ACHN (cell line): ENCODE data around the gene LRP8.

ENCODE experiments used
- DNase-seq: peaks from one replicate; pipeline ENCODE4 v3.0.0-alpha.2; 2015
- in situ Hi-C: cut with HindIII; loops from 2 replicates; pipeline ENCODE4 v1.10.0; 2017; ENCODE audit warnings: low sequenced_read_pairs, low pct_ligation_motif_present, low pct_unique_long_range_greater_than_20kb

The LRP8 gene

DNA sequence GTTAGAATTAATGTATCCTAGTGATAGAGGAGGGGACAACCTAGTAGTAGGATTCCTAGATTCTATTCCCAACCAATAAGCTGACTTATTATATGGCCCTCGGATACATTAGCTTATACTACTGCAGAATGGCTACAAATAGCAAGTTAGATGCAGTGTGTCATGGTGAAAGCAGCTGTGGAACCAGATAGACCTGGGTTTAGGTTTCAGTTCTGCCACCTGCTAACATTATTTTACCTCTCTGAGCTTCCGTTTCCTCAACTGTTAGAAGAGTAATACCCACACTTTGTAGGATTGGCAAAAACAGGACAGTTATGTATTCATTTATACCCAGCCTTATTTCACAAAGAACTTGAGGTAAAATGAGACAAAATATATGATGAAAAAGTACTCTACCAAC is 67.9 kb downstream of the LRP8 start:
- in situ Hi-C loops, result no loop called here

GRCh38 chr1:53258216-53258615 is 69.7 kb downstream of the LRP8 start:
- in situ Hi-C loops, result no loop called here
- no peak for DNase-seq

More for the DNA sequence above, 67.9 kb downstream of the LRP8 start:
- no peak for DNase-seq

- in situ Hi-C loops, result no loop called here
Observed at GRCh38 chr1:53257454-53258081, 70.3 kb downstream of the LRP8 start.

GRCh38 chr1:53256511-53257453 is 71.1 kb downstream of the LRP8 start:
- DNase-seq, result no peak
- in situ Hi-C loops, result no loop called here

More at GRCh38 chr1:53257454-53258081, 70.3 kb downstream of the LRP8 start:
- no peak for DNase-seq

- no peak for DNase-seq
- in situ Hi-C loops, result no loop called here
Observed at GRCh38 chr1:53255031-53255430, 72.8 kb downstream of the LRP8 start.

DNA sequence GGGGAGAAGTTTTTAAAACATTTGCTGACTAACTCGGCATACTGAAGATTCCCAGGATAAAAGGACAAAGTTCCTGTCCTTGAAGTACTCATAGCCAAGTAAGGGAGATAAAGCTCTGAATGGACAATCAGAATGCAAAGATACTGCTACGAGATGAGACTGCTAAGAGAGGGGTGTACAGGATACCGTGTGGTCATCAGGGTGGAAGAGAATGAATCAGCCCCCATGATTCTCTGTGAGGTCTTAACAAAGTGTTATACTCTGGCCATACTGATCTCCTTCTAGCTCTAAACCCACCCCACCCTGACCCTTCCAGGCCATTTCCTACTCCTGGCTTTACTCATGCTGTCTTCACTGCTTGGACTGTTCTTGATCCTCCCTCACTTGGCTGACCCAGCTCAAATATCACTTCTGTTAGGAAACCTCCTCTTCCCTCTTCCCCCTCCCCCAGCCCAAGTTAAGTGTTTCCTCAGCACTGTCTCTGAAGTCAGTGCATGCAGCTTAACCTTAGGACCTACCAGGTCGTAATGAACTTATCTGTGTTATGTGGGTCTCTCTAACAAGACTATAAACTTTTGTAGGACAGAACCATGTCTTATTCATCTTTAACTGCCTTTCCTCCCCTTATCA is 73.7 kb downstream of the LRP8 start:
- in situ Hi-C loops, result no loop called here
- DNase-seq, result no peak

GRCh38 chr1:53250325-53250724 is 77.5 kb downstream of the LRP8 start:
- DNase-seq, result no peak
- in situ Hi-C loops, result no loop called here

GRCh38 chr1:53249706-53250105 is 78.2 kb downstream of the LRP8 start:
- no peak for DNase-seq
- in situ Hi-C loops, result no loop called here

DNA sequence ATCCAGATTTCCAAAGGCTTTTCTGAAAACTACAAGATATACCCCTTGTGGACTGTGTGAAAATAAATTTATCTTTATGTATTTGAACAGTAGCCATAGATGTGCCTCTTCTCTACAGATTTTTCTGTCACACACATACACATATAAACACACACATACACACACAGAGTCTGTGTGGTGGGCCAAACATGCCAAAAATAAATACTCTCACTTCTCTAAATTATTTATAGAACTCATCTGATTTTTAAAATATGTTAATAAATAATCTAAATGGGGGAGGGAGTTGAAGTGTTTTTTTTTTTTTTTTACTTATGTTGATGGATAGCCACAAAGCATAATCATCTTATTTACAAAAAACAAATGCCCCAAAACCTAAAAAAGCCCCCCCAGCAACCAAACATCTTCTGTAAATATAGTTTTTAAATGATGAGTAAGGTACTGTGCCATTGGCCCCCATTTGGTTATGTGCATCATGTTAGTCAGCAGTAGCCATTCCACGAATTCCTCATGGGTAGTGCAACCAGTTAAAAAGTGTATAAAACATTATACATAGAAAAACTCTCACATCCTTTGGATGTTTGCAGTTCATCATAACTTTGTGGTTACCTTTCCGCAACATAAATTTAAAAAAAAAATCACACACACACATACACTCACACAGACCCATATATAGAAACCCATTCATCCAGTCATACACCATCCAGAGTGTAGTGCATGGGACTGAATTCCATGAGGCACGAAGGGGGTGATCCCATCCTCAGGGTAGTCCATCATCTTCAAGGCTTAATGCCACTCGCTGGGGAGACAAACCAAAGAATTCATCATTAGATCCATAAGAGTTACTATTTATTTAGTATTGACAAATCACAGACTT is 81.4 kb downstream of the LRP8 start:
- in situ Hi-C loops, result no loop called here
- DNase-seq, result peak; percentile 70

DNA sequence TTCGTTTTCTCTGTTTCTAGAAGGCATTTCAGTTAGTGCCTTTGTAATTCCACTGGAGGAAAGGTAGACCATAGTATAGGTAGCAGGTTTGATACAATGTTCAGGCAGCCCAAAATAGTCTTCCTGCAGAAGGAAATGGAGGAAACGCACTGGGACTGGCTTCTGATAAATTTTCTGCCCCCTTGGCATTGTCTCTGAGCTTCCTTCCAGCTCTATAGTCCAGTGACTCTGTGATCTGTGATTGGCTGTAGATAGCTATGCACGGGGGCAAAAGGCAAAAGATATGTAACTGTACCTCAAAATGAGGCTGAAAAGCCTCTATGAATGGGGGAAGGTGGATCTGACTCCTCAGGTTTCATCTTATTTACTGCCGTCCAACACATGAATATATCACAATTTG is 83.7 kb downstream of the LRP8 start:
- no peak for DNase-seq
- in situ Hi-C loops, result no loop called here

- DNase-seq, result no peak
- in situ Hi-C loops, result no loop called here
Observed at GRCh38 chr1:53242381-53242780, 85.5 kb downstream of the LRP8 start.

DNA sequence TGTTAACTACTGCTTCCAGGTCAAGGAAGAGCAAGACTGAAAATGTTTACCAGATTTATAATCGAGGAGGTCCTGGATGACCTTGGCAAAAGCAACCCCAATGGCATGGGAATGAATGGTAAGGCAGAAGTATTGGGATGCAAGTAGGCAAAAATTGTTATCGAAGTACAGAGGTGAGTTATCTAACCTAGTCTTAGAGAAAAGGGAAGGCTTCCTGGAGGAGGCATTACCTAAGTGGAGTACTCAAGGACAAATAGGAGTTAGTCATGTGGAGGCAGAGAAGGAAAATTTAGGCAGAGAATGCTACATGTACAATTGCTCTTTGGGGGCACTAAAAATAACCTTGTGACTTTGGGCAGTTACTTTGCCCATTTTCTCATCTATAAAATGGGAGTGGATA is 86.0 kb downstream of the LRP8 start:
- in situ Hi-C loops, result no loop called here
- no peak for DNase-seq

GRCh38 chr1:53238197-53239155 is 89.4 kb downstream of the LRP8 start, which contains the start of gene MAGOH:
Gene MAGOH (minus strand): TSS chr1:53238518. CDS start chr1:53238448, 70 bp downstream.
- in situ Hi-C loops, result no loop called here
- DNase-seq, result peak; percentile 95

DNA sequence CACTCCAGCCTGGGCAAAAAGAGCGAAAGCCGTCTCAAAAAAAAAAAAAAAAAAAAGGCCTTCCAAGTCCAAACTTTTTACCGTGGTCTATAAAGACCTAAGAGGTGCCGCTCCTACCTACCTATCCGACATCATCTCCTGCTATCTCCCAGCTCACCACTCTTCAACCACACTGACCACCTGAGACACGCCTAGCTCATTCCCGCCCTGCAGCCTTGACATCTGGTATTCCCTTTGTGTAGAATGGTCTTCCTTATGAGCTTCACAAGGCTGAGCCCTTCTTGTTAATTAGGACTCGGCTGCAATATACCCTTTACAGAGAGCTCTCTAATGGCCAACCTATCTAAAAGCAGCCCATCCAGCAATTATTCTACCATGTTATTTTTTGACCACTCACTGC is 90.2 kb downstream of the LRP8 start:
- in situ Hi-C loops, result no loop called here

GRCh38 chr1:53220962-53221286 is 106.9 kb downstream of the LRP8 start:
- in situ Hi-C loops, result no loop called here
- DNase-seq, result no peak

More for the DNA sequence above, 90.2 kb downstream of the LRP8 start:
- no peak for DNase-seq

DNA sequence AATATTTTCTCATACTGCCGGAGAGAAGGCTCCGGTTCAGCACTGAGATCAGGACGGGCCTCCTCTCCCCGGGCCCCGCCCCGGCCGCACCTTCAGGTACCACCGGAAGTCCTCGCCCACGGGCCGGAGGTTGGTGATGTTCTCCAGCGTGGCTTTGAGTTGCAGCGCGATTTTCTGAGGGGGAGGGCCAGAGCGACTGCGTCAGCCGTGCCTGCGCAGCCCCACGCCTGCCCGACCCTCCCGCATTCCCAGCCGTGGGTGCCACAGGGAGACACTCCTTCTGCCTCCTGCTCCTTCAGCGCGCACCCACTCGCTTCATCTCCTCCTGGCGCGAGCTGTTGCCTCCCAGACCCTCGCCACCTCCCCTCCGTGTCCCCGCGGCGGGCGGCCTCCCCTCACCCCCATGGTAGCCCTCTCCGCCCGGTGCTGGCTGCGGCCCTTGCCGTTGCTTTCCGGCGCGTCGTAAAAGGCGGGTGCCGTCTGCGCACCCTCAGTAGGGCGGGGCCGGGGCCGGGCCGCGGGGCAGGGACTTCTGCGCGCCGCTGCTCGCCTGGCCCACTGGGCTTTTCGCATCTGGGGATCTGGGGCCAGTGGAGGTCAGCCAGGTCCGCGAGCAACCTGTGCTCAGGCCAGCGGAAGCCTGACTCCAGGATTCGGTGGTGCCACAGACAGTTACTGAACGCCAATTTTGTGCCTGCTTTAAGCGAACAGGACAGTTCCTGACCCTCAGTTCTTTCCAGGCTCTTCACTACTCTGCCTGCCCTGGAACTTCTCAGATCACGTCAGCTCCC is 107.5 kb downstream of the LRP8 start, which contains the start of gene CZIB:
Gene CZIB, minus strand, starts transcription at position 464 of the 791 bp plus-strand sequence. Its CDS starts 59 bp downstream, at position 405.
- peak; percentile 88 for DNase-seq
- in situ Hi-C loops, result no loop called here

- no peak for DNase-seq
- in situ Hi-C loops, result no loop called here
Observed at GRCh38 chr1:53219711-53220110, 108.2 kb downstream of the LRP8 start.
